Suppressor macrophage (primary cell): ENCODE measurements around the gene DHRS2.

ENCODE experiments used
- DNase-seq, 4 experiments: peaks; one replicate each; pipeline ENCODE4 v3.0.0-alpha.2; 2020 to 2022

The DHRS2 gene

DNA sequence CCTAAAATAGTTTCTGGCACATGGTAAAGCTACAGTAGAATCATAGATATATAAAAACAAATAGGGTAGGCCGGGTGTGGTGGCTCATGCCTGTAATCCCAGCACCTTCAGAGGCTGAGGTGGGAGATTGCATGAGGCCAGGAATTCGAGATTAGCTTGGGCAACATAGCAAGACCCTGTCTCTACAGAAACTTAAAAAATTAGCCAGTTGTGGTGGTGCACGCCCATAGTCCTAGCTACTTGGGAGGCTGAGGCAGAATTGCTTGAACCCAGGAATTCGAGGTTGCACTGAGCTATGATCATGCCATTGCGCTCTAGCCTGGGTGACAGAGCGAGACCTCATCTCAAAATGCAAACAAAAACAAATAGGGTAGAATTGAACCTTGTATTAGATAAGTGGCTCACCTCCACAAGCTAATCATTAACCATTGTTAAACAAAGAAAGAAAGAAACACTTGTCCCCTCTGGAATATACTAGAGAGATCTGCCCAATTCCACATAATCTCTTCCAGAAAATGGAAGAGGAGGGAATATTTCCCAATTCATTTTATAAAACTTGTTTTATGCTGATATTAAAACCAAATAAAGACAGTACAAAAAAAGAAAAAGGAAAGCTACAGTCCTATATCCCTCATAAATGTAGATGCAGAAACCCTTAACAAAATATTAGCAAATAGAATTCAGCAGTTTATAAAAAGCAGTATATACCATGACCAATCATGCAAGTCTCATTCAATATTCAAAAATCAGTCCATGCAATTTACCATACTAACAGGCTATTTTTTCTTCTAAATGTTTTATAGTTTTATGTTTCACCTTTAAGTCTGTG, 22.7 kb upstream of the DHRS2 start:
- no peak for DNase-seq

DNA sequence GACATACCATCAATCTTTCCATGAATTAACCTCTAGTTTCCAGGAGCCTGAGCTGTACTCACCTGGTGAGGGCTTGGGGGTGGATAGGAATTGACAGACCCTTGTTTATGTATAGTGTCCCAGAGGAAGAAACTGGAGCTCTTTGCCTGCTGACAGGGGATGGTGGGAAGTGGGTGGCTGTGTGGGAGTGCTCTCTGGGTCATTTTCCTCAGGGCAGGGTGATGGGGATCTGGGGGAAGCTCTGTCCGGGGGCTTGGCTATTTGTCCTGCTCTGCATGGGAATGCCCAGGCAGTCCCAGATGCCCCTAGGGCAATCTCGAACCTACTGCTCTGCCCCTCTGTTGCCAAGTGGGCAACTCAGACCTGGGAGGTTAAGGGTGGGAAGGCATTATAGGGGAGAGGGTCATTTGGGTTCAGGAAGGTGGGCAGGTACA, 21.8 kb upstream of the DHRS2 start:
- DNase-seq = no peak

DNA sequence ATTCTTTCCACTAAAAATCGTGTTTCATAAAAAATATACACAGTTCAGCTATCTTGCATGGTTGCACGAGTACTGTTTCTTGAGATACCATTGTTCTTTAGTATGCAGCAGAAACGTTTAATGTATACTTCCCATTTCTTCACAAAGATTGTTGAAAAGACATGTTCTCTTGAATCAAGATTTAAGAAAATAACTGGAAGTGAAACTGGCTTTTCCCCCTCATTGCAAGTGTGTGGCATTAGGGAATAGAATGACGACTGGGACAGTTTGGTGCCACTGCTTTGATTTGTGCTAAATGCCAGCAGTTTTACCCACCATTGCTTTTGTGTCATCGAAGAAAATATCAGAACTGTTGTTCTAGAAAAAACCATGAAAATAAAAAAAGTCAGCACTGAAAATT, 20.3 kb upstream of the DHRS2 start:
- peak; percentile 48 to 84 (median 66) for DNase-seq

DNA sequence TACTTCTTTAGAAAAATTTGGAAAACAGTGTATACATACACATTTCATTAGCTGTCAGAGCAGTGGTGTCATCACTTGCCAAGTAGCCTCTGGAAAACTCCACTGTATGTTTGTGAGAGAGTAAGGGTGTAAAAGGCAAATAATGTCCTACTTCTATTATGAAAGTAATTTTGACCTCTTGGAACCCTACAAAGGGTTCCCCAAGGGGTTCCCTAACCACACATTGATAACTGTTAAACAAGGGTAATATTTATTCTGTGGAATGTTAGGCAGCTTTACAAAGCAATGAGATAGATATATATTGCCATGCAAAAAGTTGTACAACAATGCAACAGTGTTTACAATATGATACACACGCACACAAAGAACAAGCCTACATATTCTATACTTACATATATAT, 18.6 kb upstream of the DHRS2 start:
- DNase-seq = no peak

DNA sequence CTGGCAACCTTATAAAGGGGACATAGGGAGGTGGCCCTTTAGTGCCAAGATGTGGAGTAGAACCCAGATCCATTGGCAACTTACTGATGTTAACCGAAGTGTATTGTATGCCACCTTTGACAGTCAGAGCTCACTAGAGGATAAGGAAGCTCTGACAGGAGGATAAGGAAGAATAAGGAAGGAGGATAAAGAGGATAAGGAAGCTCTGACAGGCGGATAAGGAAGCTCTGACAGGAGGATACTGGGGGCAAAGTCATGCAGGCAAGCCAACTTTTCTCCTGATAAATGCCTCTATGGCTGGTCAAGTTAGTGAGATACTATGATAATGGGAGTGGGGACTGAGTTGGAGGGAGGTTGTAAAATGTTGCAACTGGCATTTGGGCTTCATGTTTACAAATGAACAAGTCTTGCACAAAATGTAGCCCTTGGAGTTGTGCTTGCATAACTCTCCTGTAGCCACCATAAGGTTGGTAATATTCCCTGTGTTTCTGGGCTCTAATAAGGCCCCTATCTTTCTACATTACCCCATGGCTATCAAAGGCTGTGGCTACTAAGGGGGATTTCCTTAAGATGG, 17.7 kb upstream of the DHRS2 start:
- peak in 1 of 4 experiments; percentile 15 for DNase-seq

DNA sequence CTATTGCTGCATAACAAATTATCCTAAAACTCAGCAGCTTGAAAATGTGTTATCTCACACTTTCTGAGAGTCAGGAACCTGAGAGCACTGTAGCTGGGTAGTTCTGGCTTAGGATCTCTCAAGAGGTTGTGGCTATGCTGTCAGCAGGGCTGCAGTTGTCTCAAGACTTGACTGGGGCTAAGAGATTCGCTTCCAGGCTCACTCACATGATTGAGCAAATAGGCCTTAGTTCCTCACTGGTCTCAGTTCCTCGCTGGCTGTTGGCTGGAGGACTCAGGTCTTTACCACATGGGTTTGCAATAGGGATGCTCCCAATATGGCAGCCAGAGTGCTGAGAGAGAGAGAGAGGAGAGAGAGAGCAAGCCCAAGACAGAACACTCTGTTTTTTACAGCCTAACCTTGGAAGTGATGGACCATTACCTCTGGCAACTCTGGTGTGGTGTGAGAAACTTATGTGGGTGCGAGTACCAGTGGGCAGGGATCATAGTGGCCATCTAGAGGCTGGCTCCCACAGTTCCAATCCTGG, 15.9 kb upstream of the DHRS2 start:
- peak in 3 of 4 experiments; percentile 34 to 57 (median 48) for DNase-seq

DNA sequence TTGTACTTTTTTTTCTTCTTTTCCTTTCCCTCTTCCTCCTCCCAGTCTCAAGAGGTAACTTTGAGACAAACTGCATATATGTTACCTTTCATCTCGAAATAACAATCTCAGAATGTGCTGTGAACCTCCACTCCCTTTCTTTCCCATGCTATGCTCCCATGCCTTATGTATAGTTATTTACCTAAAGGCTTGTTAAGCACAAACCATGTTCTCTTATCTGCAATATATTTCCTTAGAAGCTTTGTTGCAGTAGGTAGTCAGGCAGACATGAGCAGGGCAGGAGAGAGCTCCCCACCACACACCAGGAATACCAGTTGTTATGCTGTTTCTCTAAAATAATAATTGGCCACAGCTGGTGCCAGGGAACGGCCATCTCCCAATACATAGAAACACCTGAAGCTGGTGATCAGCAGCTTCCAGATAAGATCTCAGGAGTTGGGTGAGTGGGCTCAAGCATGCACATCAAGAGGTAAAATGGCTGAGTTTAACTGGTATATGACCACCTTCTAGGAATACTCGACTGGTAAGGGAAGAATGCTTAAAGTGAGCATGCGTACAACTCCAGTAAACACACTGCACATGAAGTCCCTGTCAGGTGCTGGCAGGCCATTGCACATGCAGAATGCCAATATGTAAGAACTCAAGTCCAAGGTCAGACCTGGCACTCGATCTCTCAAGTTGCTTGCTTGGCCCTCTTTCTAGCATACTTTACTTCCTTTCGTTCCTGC, 14.8 kb upstream of the DHRS2 start:
- DNase-seq = no peak

DNA sequence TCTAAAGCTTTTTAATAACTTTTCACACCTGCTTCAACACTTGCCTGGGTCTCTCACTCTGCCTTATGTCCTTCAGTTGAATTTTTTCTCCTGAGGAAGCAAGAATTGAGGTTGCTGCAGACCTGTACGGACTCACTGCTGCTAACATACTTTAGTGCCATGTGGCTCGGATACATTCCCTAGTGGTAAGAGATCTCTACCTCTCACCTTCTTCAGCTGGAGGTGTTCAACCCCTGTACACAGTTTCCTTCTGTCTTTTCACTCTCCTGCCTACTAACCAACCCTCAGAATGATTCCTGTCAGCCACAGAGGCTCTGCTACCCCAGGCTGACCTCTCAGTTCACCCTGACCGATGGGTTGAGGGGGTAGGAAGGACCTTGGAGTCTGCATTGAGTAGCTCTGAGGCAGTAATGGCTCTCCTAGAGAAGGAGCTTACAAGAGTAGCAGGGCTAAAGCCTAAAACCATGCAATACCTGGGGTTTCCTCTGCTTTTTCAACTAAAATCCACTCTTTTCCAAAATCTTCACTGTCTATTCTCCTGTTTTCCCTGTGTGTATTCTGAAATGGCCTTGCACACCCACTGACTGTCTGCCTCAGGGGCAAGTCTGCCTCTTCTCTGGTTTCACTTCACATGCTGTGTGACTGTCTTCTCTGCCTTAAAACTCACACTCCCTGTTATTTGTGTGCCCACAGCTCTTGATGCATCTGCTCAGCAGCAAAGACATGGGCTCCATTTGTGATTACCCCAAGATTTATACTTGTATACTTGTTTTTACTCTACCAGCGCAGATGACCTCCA, 14.0 kb upstream of the DHRS2 start:
- DNase-seq = no peak

DNA sequence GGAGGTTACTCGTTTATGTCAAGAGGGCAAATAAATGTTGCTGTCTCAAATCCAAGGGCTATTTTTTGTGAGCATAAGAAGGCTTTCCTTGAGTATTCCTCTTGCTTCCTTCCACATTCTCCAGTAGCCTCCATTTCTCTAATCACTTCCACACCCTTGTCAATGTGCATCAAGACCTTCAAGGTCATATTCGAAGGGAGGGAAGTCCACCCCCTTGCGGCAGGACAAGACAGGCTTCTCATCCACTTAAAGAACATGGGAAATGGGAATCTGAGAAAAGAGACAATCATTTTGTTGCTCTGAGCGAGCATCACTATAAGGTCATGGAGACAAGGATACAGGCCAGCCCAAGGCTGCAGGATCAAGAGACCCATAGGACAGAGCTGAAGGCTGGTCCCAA, 13.2 kb upstream of the DHRS2 start:
- DNase-seq = no peak

DNA sequence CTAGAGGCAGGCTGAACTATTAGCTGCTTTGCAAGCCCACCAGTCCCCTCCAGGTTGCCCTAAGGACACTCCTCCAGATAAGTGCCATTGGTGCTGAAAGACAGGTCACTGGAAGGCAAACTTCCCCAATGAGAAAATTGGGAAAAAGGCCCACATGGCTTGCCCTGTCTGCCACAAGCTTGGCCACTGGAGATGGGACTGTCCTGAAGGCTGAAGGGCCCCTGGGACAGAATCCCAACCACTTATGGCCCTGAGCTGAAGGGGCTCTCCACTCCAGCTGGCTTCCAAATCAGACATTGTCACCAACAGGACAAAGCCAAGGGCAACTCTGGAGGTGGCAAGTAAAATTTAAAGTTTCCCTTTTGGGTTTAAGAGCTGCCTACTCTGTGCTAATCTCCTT, 12.2 kb upstream of the DHRS2 start:
- no peak for DNase-seq

DNA sequence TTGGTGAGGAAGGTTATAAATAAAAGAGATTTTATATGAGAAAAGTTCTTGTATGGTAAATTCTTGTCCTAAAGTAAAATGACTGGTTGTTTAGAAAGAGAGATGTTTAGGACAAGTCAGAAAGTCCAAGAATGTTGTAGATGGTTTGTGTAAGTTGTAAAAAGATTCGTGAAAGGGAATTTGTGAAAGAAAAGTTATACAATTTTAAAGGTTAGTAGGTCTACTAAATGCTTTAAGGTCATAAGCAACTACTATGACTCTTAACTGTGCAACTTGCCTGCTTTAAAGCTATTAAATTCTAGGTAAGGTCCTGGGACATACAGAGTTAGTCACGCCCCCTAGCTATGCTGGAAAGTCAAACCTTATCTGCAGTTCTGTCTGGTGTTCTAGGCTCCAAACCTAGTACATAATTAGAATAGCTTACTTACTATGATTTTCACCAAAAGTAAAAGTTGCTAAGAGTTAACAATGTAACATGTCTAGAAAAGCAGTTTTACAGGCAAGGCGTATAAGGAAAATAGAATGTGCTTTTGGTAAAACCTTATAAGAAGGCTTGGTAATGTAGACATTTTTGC, 11.2 kb upstream of the DHRS2 start:
- no peak for DNase-seq

DNA sequence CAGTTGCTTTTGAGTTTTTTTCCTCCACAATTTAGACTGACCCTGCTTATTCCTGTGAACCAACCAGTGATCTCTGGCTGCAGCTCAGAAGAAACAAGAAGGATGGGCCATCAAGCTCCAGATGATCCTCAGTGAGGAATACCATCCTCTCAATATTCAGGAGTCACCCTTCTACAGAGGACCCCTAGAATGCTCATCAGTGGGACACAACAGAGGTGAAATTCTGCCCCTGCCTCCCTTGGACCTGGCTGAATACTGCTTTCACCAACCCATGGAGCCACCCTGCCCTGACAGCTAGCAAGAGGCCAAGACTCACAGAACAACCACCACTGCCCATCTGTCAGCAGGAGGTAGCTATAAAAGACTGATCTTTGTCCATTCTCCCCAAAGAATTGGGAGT, 9.2 kb upstream of the DHRS2 start:
- no peak for DNase-seq

DNA sequence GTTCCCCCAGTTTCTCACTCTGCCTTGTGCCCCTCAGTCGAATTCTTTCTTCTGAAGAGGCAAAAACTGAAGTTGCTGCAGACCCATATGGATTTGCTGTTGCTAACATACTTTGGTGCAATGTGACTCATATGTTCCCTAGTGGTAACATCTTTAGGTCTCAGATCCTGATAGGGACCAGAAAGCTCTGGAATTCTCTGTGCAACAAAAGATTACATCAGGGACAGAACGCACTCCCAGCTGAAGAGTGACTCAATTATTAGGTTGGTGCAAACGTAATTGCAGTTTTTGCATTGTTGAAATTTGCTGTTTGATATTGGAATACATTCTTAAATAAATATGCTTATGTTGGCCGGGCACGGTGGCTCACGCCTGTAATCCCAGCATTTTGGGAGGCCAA, 8.2 kb upstream of the DHRS2 start:
- no peak for DNase-seq

DNA sequence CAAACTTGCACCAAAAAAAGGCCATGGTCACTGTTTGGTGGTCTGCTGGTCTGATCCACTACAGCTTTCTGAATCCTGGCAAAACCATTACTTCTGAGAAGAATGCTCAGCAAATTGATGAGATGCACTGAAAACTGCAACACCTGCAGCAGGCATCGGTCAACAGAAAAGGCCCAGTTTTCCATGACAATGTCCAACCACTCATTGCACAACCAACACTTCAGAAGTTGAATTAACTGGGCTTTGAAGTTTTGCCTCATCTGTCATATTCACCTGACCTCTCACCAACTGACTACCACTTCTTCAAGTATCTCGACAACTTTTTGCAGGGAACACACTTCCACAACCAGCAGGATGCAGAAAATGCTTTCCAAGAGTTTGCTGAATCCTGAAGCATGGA, 7.0 kb upstream of the DHRS2 start:
- no peak for DNase-seq

DNA sequence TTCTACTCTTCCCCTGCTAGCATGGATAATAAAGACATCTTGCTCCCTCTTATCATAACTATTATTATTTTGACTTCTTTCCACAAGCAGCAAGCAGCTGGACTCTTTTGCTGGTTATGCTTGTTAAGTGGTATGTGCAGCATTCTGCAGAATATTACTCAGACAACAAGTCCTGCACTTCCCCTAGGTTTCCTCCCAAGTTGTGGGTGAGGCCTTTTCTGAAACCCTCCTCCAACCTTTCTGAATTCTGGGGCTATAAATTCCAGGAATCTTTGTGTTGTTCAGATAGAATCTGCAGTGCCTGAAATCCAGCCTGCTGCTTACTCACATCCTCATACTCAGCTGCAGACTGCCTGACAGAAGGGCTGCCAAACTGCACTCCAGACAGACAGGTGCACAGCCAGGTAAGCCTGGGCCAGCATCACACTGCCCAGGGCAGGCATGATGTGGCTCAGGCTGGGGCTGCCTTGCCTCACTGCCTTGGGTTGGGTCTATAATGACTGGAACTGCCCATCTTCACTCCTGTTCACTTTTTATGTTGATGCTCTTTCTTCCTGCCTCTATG, 6.2 kb upstream of the DHRS2 start:
- no peak for DNase-seq

DNA sequence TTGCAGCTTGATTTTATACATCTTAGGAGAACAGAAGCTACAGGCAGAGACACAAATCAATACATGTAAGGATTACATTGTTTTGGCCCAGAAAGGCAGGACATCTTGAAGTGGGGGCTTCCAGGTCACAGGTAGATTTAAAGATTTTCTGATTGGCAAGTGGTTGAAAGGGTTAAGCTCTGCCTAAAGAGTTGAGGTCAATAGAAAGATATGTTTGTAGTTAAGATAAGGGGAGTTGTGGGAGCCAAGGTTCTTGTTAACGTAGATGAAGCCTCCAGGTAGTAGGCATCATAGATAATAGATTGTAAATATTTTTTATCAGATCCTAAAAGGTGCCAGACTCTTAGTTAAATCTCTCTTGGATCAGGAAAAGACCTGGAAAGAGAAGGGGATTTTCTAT, 5.5 kb upstream of the DHRS2 start:
- no peak for DNase-seq

DNA sequence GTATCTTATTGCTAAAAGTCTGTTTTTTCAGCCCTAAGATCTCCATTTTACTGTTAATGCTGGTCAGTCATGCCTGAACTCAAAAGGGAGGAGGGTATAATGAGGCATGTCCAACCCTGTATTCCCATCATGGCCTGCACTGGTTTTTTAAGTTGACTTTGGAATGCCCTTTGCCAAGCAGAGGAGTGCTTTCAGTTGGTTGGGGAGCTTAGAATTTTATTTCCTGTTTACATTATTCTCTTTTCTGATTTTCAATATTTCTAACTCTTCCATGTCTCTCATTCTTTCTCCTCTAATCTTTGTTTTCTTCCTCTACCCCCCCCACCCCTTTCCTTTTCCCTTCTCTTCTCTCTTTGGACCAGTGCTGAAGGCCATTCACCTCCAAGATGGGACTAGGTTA, 4.9 kb upstream of the DHRS2 start:
- no peak for DNase-seq

DNA sequence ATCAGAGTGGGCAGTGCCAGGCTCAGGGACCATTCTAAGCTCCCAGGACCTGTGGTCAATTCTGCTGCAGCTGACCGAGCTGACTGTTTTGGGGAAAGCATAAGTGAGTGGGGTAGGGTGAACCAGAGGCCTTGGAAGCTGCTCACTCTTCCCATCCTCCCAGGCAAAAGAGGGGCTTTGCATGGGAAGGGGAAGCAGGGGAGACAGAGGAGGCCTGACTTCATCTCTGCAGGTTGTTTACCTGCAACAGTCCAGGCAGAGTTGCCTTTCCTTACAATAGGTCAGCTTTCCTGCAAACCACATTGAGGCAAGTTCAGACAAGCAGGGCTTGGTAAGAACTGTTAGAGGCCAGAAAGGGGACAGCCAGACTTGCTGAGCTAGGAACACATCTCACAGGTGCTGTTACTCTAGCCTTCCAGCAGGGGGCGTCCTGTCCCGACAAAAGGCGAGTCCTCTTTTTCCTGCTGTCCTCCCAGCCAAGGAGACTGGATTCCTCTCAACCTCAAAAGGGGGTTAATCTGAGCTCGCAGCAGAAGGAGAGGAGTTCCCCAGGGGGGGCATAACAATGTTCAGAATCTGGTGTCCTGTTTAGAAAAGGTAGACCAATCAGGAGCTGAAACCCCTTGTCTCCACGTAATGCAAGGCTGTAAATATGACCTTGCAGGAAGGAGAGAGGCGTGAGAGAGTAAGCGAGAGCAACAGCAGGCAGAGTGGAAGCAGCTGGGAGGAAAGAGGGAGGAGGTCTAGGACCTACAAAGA, 4.3 kb upstream of the DHRS2 start:
- DNase-seq = peak; percentile 75 to 90 (median 81)

DNA sequence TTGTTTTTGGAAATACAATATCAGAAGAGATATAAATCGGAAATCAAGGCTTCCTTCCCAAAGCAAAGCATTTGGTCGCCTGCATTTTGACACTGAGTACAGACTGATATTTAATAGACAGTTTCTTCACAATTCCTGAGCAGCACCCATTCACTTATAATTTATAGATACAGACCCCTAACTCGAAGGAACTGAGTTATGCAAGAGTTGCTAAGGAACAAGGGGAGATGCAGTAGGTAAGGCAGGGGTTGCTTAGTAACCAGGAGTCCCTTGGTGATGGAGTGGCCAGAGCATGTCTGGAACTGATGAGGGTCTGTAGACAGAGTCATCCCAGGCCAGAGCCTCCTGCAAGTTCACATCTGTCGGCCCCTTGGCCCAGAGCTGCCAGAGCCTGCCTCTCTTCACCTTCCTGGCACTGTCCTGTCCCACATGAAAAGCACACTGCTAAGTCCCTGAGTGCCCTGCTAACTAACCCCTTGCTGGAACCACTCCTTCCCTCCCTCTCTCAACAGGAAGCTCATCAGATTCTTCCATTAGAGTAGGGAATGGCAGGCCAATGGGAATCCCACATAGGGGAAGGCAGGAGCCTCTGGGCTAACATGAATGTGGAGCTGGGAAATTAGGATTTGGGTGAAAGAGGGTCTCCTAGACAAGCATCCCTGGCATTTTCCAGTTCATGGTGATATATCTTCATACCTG, 3.6 kb upstream of the DHRS2 start:
- no peak for DNase-seq

DNA sequence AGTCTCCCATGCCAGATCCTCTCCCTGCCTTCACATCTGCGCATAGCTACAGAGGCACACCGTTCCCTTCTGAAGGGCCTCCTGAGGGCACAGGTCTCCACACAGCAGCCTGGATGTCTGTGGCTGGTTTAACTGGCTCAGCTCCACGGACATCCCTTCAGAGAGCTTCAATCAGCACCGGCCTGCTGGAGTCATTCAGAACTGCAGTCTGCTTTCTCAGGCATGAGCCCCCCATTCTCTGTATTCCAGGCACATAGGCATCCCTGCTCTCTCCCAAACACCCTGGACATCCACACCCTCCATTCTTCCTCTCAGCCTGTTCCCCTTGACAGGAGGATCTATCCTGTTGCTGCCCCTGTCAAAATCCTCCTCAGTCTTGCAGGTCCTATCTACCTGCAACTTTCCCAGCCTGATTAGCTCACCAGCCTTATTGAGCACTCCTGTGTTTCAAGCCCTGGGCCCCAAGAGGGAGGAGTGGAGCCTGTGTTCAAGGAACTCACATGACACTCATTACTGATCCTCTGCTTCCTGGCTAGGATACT, 2.9 kb upstream of the DHRS2 start:
- peak in 1 of 4 experiments; percentile 5 for DNase-seq
